ENCODE results near the gene KRTAP5-9.
"Not testable (repeated sequence)": the region's sequence is repeated elsewhere in the genome, so short reads cannot be mapped to it uniquely, and the experiment has no call there.

- not testable (repeated sequence) for TF ChIP-seq CTCF, POLR2A (IDR thresholded peaks at IDR 0.05)
These were observed 37.5 kb downstream of the KRTAP5-9 start for GRCh38 chr11:71585673-71586072.
